ENCODE measurements around the gene PDXDC1.
"Not testable (repeated sequence)": the region's sequence is repeated elsewhere in the genome, so short reads cannot be mapped to it uniquely, and the experiment has no call there.

PDXDC1 gene

DNA sequence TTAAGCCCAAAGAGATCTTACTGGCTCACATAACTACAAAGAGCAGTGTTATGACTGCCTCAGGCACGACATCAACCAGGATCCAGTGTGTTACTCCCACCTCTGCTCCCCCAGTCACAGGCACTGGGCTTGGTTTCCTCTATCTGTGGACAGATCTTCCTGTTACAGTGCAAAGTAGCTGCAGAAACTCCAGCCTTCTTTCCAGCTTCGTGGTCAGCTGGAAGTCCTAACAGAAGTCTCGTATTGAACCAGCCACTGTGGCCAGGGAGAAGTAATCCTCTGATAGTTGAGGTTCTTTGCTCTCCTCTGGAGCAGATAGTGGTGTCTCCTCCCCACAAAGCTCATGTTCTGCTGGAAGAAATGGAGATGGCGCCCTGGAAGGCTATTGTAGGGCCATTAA lies 41.5 kb downstream of the PDXDC1 start:
- H3K4me3 ChIP-seq (ENCODE audit: low read depth, low read length); H3K27me3 ChIP-seq (ENCODE audit: insufficient read depth, low read length); H3K79me2 ChIP-seq (ENCODE audit: control insufficient read depth, insufficient read depth, low read length, unreplicated experiment); H2AFZ ChIP-seq (ENCODE audit: low read length, unreplicated experiment): not testable (repeated sequence)
- peak overlapping the region; percentile 62 for H3K27ac ChIP-seq (ENCODE audit: low read depth, low read length)
- H3K36me3 ChIP-seq (ENCODE audit: insufficient read depth, low read length), result peaks cover 13% of the 10 kb centered on the region
- H3K4me1 ChIP-seq (ENCODE audit: control insufficient read depth, insufficient read depth, low read length, unreplicated experiment), result peaks cover 31% of the 10 kb centered on the region

DNA sequence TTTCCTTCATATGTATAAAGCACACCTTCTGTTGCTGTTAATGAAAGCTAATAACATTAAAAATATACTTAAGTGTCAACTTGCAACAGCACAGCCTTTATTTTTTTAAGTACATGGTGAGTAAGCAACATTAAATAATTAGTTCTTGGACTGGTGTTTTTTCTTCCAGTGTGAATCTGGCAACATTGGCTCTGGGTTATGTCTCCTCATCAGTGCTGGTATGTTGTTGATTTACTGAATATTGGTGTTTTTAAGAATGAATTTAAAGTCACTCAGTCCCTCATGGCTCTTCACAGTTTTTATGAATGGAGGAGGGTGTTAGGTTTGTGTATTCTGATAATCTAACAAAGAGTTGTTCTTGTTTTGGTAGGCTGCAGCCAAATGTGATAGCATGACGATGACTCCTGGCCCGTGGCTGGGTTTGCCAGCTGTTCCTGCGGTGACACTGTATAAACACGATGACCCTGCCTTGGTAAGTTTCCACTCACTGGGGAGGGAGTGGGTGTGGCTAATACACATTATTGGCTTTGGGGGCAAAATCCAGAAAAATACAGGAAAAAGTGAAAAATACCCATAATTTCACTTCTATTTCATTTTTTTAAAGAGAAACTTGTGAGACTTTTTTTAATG lies 42.2 kb downstream of the PDXDC1 start:
- not testable (repeated sequence) for H3K79me2 ChIP-seq (ENCODE audit: control insufficient read depth, insufficient read depth, low read length, unreplicated experiment); H3K4me3 ChIP-seq (ENCODE audit: low read depth, low read length); H3K27me3 ChIP-seq (ENCODE audit: insufficient read depth, low read length); H2AFZ ChIP-seq (ENCODE audit: low read length, unreplicated experiment)
- H3K36me3 ChIP-seq (ENCODE audit: insufficient read depth, low read length), result peaks cover 13% of the 10 kb centered on the region
- H3K27ac ChIP-seq (ENCODE audit: low read depth, low read length), result peak overlapping the region; percentile 62
- peaks cover 38% of the 10 kb centered on the region for H3K4me1 ChIP-seq (ENCODE audit: control insufficient read depth, insufficient read depth, low read length, unreplicated experiment)

DNA sequence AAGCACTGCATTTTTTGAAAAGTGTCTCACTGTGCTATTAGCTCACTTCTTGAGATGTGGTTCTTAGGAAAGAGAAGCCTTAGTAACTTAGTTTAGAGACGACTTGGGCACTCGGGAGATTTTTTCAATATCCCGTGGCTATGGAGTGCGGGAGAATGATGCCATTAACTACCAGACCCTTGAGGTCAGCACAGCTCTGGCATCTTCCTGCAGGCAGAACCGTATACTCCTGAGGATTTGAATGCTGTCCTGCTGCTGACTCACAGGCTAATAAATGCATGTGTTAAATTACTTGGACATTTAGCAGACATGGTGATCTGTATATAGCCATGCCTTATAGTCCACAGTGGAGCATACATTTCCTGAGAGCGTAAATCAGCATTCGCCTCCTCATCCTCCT lies 46.6 kb downstream of the PDXDC1 start:
- H3K4me3 ChIP-seq (ENCODE audit: low read depth, low read length); H2AFZ ChIP-seq (ENCODE audit: low read length, unreplicated experiment); H3K27me3 ChIP-seq (ENCODE audit: insufficient read depth, low read length); H3K79me2 ChIP-seq (ENCODE audit: control insufficient read depth, insufficient read depth, low read length, unreplicated experiment): not testable (repeated sequence)
- peaks cover 13% of the 10 kb centered on the region for H3K36me3 ChIP-seq (ENCODE audit: insufficient read depth, low read length)
- H3K4me1 ChIP-seq (ENCODE audit: control insufficient read depth, insufficient read depth, low read length, unreplicated experiment), result peaks cover 32% of the 10 kb centered on the region
- H3K27ac ChIP-seq (ENCODE audit: low read depth, low read length), result peak overlapping the region; percentile 27; the same call in 1 of the 2 replicates

GRCh38 chr16:15022194-15022593 lies 47.4 kb downstream of the PDXDC1 start:
- Histone ChIP-seq H3K4me1 (ENCODE audit: control insufficient read depth, insufficient read depth, low read length, unreplicated experiment) (peaks cover 24% of the 10 kb centered on the region), H3K36me3 (ENCODE audit: insufficient read depth, low read length) (peaks cover 16% of the 10 kb centered on the region)
- H3K27ac ChIP-seq (ENCODE audit: low read depth, low read length); H3K27me3 ChIP-seq (ENCODE audit: insufficient read depth, low read length); H3K4me3 ChIP-seq (ENCODE audit: low read depth, low read length); H2AFZ ChIP-seq (ENCODE audit: low read length, unreplicated experiment); H3K79me2 ChIP-seq (ENCODE audit: control insufficient read depth, insufficient read depth, low read length, unreplicated experiment): not testable (repeated sequence)

- H3K4me3 ChIP-seq (ENCODE audit: low read depth, low read length); H2AFZ ChIP-seq (ENCODE audit: low read length, unreplicated experiment); H3K27me3 ChIP-seq (ENCODE audit: insufficient read depth, low read length); H3K79me2 ChIP-seq (ENCODE audit: control insufficient read depth, insufficient read depth, low read length, unreplicated experiment); H3K27ac ChIP-seq (ENCODE audit: low read depth, low read length): not testable (repeated sequence)
- H3K4me1 ChIP-seq (ENCODE audit: control insufficient read depth, insufficient read depth, low read length, unreplicated experiment), result peaks cover 20% of the 10 kb centered on the region
- H3K36me3 ChIP-seq (ENCODE audit: insufficient read depth, low read length), result peaks cover 16% of the 10 kb centered on the region
These were observed 48.7 kb downstream of the PDXDC1 start for GRCh38 chr16:15023381-15024077.

DNA sequence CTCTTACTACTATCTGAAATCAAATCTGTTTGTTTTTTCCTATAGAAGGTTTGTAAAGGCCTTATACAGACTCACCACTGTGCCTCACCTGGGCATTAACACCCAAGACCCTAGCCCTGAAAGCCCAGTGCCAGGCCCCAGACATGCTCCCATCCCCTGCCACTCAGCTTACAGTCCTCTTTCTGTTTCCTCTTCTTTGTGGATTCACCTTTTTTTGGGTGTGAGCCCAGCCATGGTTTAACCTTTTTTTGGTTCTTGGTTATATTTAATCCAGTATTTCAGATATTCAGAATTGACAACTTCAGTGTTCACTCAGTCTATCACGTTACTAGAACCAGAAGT lies 50.0 kb downstream of the PDXDC1 start:
- Histone ChIP-seq H3K4me1 (ENCODE audit: control insufficient read depth, insufficient read depth, low read length, unreplicated experiment) (peaks cover 20% of the 10 kb centered on the region), H3K36me3 (ENCODE audit: insufficient read depth, low read length) (peaks cover 13% of the 10 kb centered on the region), H3K27ac (ENCODE audit: low read depth, low read length) (peak overlapping the region; percentile 58)
- not testable (repeated sequence) for H3K79me2 ChIP-seq (ENCODE audit: control insufficient read depth, insufficient read depth, low read length, unreplicated experiment); H2AFZ ChIP-seq (ENCODE audit: low read length, unreplicated experiment); H3K27me3 ChIP-seq (ENCODE audit: insufficient read depth, low read length); H3K4me3 ChIP-seq (ENCODE audit: low read depth, low read length)

DNA sequence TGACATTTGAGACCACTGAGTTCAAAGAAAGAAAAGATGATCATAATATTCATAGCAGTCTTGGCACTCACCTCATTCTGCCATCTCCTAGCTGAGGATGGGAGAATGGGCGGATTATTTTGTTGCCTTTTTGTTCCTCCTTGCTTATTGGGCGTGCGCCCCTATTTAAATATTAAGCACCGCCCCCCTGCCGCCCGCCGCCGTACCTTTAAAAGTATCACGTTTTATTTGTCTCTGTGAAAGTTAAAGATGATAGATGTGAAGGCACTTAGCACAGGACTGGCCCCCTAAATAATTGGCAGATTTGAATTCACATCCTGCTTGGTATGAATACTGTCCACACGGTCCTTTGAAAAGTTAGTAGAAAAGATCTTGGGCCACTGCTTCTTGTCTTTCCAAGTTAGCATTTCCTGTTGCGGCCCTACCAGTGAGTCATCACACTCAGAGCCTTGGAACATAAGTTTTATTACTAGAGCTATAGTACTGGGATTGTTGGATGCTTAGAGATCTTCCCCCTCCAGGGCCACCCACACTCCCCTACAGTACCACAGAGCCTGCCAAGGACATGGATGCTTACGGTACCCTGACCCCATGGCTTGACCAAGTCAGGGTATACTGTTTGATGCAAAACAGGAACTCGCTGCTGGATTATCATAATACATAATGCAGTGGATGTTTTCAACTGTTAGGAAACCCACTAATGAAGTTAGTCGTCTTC lies 50.6 kb downstream of the PDXDC1 start:
- not testable (repeated sequence) for H3K27me3 ChIP-seq (ENCODE audit: insufficient read depth, low read length); H3K4me3 ChIP-seq (ENCODE audit: low read depth, low read length); H3K79me2 ChIP-seq (ENCODE audit: control insufficient read depth, insufficient read depth, low read length, unreplicated experiment); H2AFZ ChIP-seq (ENCODE audit: low read length, unreplicated experiment)
- peaks cover 20% of the 10 kb centered on the region for H3K4me1 ChIP-seq (ENCODE audit: control insufficient read depth, insufficient read depth, low read length, unreplicated experiment)
- peak overlapping the region; percentile 58 for H3K27ac ChIP-seq (ENCODE audit: low read depth, low read length)
- peaks cover 13% of the 10 kb centered on the region for H3K36me3 ChIP-seq (ENCODE audit: insufficient read depth, low read length)

DNA sequence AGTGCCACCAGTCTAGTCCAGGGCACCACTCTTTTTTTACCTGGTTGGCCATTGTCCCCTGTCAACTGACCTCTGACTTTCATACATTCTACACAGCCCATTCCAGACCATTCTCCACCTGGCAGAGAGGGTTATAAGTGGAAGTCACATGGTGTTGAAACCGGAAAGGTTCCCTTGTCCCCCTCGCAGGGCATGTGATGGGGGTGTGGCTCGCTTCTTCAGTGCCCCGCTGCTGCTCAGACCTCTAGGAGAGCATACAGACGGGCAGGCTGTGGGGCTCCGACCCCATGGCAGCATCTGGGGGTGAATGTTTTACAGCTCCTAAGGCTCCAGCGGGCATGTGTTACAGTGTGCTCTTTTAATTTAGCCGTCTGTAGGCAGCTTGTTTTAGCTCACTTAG lies 52.2 kb downstream of the PDXDC1 start:
- H3K4me1 ChIP-seq (ENCODE audit: control insufficient read depth, insufficient read depth, low read length, unreplicated experiment); H3K4me3 ChIP-seq (ENCODE audit: low read depth, low read length); H3K27me3 ChIP-seq (ENCODE audit: insufficient read depth, low read length); H3K79me2 ChIP-seq (ENCODE audit: control insufficient read depth, insufficient read depth, low read length, unreplicated experiment); H2AFZ ChIP-seq (ENCODE audit: low read length, unreplicated experiment); H3K27ac ChIP-seq (ENCODE audit: low read depth, low read length): not testable (repeated sequence)
- H3K36me3 ChIP-seq (ENCODE audit: insufficient read depth, low read length), result peaks cover 22% of the 10 kb centered on the region

DNA sequence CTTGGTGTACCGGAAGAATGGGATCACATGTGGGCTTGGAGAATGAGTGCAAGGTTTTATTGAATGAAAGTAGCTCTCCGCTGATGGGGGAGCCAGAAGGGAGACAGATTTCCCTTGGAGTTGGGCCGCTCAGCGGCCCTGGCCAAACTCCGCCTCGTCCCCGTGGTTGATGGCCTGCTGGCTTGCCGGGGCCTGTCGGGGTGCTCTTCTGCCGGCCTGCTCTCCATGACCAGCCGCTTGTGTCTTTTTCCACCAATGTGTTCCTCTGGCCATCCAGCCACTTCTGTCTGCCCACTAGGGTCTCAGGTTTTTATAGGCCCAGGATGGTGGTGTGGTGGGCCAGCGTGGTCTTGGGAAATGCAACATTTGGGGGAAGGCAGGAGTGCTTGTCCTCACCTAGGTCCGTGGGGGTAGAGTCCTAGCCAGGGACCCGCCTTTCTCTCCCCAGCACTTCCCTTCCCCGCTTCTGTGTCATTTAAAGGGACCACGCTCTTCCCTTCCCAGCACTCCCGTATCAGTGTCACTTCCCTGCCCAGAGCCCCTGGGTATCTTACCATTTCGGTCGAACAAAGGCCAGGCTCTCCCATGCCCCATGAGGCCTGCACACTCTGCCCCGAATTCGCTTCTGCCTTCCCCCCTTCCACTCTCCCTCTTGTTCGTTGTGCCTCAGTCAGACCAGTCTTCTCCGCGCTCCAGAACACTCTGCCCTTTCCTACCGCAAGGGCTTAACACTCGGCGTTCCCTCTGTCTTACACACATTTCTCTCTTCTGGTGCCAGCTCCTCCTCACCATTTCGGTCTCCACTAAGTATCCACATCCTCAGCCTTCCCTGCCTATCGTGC lies 52.9 kb downstream of the PDXDC1 start:
- H3K36me3 ChIP-seq (ENCODE audit: insufficient read depth, low read length), result peaks cover 25% of the 10 kb centered on the region
- H3K27ac ChIP-seq (ENCODE audit: low read depth, low read length); H3K4me1 ChIP-seq (ENCODE audit: control insufficient read depth, insufficient read depth, low read length, unreplicated experiment): not testable (repeated sequence)

GRCh38 chr16:15028345-15028715 lies 53.5 kb downstream of the PDXDC1 start:
- not testable (repeated sequence) for H3K27ac ChIP-seq (ENCODE audit: low read depth, low read length); H3K4me3 ChIP-seq (ENCODE audit: low read depth, low read length); H3K27me3 ChIP-seq (ENCODE audit: insufficient read depth, low read length); H2AFZ ChIP-seq (ENCODE audit: low read length, unreplicated experiment); H3K79me2 ChIP-seq (ENCODE audit: control insufficient read depth, insufficient read depth, low read length, unreplicated experiment); H3K4me1 ChIP-seq (ENCODE audit: control insufficient read depth, insufficient read depth, low read length, unreplicated experiment)
- peaks cover 23% of the 10 kb centered on the region for H3K36me3 ChIP-seq (ENCODE audit: insufficient read depth, low read length)

More for the DNA sequence above, 52.9 kb downstream of the PDXDC1 start:
- not testable (repeated sequence) for H3K4me3 ChIP-seq (ENCODE audit: low read depth, low read length); H3K79me2 ChIP-seq (ENCODE audit: control insufficient read depth, insufficient read depth, low read length, unreplicated experiment); H3K27me3 ChIP-seq (ENCODE audit: insufficient read depth, low read length); H2AFZ ChIP-seq (ENCODE audit: low read length, unreplicated experiment)

Measured in ACC112 (cell line).